ENCODE measurements around the gene ABCD2.

The ABCD2 gene

DNA sequence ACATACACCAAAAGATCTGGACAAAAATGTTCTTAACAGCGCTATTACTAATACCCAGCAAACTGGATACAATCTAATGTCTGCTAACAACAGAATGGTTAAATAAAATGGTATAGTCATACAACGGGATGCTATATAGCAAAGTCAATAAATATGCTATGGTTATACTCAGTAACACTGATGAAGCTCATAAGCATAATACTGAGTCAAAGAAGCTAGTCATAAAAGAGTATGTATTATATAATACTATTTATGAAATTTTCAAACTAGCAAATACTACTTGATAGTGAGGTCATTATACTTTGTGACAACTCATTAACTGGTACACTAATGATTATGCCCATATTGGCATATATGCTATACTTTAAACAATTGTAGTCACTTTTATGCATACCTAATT lies 7.4 kb downstream of the ABCD2 start:
- TF ChIP-seq, protein P1, sequence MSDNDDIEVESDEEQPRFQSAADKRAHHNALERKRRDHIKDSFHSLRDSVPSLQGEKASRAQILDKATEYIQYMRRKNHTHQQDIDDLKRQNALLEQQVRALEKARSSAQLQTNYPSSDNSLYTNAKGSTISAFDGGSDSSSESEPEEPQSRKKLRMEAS (IDR thresholded peaks at IDR 0.05; ENCODE audit: low read depth, low read length): no peak
- no peak for TF ChIP-seq POLR2A (IDR thresholded peaks at IDR 0.05; ENCODE audit: extremely low read depth, insufficient read length)
- TF ChIP-seq MYC (IDR thresholded peaks at IDR 0.05; ENCODE audit: low read depth, low read length): no peak
- TF ChIP-seq, protein P2, sequence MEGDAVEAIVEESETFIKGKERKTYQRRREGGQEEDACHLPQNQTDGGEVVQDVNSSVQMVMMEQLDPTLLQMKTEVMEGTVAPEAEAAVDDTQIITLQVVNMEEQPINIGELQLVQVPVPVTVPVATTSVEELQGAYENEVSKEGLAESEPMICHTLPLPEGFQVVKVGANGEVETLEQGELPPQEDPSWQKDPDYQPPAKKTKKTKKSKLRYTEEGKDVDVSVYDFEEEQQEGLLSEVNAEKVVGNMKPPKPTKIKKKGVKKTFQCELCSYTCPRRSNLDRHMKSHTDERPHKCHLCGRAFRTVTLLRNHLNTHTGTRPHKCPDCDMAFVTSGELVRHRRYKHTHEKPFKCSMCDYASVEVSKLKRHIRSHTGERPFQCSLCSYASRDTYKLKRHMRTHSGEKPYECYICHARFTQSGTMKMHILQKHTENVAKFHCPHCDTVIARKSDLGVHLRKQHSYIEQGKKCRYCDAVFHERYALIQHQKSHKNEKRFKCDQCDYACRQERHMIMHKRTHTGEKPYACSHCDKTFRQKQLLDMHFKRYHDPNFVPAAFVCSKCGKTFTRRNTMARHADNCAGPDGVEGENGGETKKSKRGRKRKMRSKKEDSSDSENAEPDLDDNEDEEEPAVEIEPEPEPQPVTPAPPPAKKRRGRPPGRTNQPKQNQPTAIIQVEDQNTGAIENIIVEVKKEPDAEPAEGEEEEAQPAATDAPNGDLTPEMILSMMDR (IDR thresholded peaks at IDR 0.05; ENCODE audit: low read depth, low read length): no peak
- no peak overlapping the region for H3K4me3 ChIP-seq (ENCODE audit: low read depth, low read length)
- DNase-seq (ENCODE audit: low read depth): no peak

DNA sequence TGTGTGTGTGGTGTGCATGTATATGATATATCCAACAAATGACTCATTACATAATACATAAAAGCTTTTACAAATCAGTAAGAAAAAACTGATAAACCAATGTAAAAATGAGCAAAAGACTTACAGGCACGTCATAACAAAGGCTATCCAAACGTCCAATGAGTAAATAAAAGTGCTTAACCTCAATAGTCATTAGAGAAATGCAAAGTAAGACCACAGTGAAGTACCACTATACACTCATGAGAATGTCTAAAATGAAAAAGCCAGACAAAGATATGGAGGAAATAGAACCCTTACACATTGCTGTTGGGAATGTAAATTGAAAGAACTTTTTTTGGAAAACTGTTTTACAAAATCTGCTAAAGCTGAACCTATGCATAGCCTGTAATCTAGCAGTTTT lies 7.8 kb downstream of the ABCD2 start:
- no peak for DNase-seq (ENCODE audit: low read depth)

DNA sequence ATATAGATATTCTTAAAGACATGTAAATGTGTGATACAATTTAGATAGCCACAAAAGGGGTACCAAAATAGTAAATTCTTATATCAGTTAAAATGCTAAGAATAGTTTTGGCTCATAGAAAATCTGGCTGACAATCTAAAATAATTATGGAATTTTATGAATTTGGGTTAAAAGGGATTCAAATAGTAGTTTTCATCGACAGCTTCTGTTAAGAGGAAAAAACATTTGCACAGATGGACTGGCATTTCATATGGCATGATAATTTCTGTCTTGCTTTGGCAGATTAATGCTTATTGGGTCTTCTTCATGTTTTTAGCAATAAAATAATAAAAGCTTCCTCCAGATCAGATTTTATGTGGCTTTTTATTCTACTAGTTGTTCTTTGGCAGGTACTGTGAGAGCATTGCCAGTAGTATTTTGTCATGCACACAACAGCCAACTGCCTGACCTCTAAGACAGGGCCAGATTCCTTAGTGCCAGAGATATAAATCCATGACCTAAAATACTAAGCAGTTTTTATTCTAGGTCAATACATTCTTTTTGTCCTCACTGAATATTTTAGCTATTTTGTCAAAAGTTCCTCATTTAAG lies 9.1 kb downstream of the ABCD2 start:
- no peak overlapping the region for H3K4me3 ChIP-seq (ENCODE audit: low read depth, low read length)
- no peak for TF ChIP-seq MYC (IDR thresholded peaks at IDR 0.05; ENCODE audit: low read depth, low read length)
- TF ChIP-seq POLR2A (IDR thresholded peaks at IDR 0.05; ENCODE audit: extremely low read depth, insufficient read length): no peak
- TF ChIP-seq, protein P2 (IDR thresholded peaks at IDR 0.05; ENCODE audit: low read depth, low read length): no peak
- TF ChIP-seq, protein P1 (IDR thresholded peaks at IDR 0.05; ENCODE audit: low read depth, low read length): no peak
- no peak for DNase-seq (ENCODE audit: low read depth)

More for the DNA sequence above, 7.8 kb downstream of the ABCD2 start:
- H3K4me3 ChIP-seq (ENCODE audit: low read depth, low read length): no peak overlapping the region
- TF ChIP-seq, protein P2 (IDR thresholded peaks at IDR 0.05; ENCODE audit: low read depth, low read length): no peak
- TF ChIP-seq, protein P1 (IDR thresholded peaks at IDR 0.05; ENCODE audit: low read depth, low read length): no peak
- TF ChIP-seq POLR2A (IDR thresholded peaks at IDR 0.05; ENCODE audit: extremely low read depth, insufficient read length): no peak
- TF ChIP-seq MYC (IDR thresholded peaks at IDR 0.05; ENCODE audit: low read depth, low read length): no peak

DNA sequence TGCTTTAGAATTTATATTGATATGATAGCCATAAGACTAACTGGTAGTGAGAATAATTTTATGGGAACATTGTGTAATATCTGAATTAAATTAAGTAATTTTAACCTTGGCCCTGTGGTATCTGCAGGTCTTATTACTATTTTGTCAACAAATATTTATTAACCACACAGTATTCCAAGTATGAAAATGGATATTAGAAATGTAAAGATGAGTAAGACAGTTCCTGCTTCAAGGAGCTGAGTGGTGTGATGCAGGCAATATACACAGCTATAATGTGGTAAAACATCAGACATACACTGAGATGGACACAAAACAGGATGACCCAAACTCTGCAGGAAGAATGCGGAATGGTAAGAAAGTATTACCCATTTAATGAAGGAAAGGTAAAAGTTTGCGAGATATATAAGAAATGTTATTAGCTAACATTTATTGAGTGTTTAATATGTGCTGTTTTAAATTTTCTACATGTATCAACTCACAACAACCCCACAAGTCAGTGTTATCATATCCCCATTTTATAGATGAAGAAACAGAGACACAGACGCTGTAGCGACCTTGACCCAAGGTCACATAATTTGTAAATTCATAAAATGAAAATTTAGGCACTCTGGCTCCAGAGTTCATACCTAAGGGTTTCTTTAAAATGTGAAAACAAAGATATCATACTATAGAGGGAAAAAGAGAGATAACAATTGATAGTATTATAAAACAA lies 12.7 kb downstream of the ABCD2 start:
- no peak for DNase-seq (ENCODE audit: low read depth)
- TF ChIP-seq, protein P2 (IDR thresholded peaks at IDR 0.05; ENCODE audit: low read depth, low read length): no peak
- TF ChIP-seq POLR2A (IDR thresholded peaks at IDR 0.05; ENCODE audit: extremely low read depth, insufficient read length) (no peak), MYC (IDR thresholded peaks at IDR 0.05; ENCODE audit: low read depth, low read length) (no peak)
- TF ChIP-seq, protein P1 (IDR thresholded peaks at IDR 0.05; ENCODE audit: low read depth, low read length): no peak
- H3K4me3 ChIP-seq (ENCODE audit: low read depth, low read length): no peak overlapping the region

DNA sequence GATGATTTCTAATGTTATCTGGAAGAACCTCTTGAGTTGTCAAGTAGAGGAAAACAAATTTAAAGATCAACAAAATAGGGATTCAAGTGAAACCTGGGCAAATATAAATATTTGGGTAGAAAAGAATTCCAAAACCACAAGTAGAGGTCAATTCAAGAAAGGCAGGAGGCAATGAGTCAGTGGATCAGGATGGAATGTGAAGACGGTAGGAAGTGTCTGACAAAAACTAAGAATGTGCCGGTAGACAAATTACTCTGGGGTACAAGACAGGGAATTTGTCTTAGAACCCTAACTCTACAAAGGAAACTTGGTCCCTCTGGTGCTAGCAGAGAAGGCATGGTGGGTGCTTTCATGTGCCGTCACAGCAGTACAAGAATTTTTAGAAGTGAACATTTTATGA lies 13.6 kb downstream of the ABCD2 start:
- H3K4me3 ChIP-seq (ENCODE audit: low read depth, low read length): no peak overlapping the region
- no peak for DNase-seq (ENCODE audit: low read depth)
- TF ChIP-seq, protein P2 (IDR thresholded peaks at IDR 0.05; ENCODE audit: low read depth, low read length): no peak
- TF ChIP-seq, protein P1 (IDR thresholded peaks at IDR 0.05; ENCODE audit: low read depth, low read length): no peak
- no peak for TF ChIP-seq MYC (IDR thresholded peaks at IDR 0.05; ENCODE audit: low read depth, low read length)
- TF ChIP-seq POLR2A (IDR thresholded peaks at IDR 0.05; ENCODE audit: extremely low read depth, insufficient read length): no peak

Data from NB4 (cell line).